Smooth muscle cell of the pulmonary artery (primary cell): Measurements from ENCODE around the gene ASIC4. TPM values are rescaled to one million over a fixed set of nuclear protein-coding genes. Genes with fewer than 3 reads are reported as not detected.

Source experiments
- total RNA-seq: library from RNA; depleted of rRNA; stranded (reverse); fragments of >200 nt; gene quantifications from 2 replicates; pipeline ENCODE4 v1.2.3, GENCODE V29; 2014

The ASIC4 gene
- total RNA-seq: 0.39 and 0.46 TPM in 2 replicates

GRCh38 chr2:219514196-219514761 lies at the start of gene ASIC4:
ASIC4 (plus strand) TSS chr2:219514482; CDS start chr2:219514725, 243 bp downstream.

DNA sequence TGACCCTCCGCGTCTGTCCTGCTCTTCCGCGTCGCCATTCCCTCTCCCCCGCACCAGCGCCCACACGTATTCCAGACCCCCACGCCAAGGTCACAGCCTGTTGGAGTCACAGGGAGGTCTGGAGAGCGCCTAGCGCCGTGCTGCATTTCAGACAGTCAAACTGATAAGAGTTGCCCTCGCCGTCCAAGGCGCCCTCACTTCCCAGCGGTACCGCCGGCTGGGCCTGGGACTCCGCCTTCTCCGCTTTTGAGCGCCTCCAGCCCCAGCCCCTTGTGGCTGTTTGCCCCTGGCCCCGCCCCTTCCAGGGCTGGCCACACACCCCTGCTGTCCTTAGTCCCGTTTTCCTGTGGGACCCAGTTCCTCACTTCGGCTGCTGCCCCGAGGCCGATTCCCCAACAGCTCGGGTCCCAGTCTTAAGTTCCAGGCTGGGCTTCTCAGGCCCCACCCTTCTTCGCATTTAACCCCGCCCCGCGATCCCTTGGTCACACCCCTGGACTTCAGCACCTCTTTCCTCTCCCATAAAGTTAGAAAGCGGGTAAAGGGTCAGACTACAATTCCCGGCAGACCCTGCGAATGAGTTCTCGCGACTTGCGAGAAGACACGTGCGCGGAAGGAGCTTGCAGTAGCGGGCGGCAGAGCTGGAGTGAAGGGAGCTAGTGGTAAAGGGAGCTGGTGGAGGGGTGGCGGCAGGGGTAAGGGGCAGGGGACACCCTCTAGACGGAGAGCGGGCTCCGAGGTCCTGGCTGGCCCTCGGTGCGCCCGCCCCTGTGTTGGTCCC lies 15.8 kb upstream of the ASIC4 start, which contains the start of gene GMPPA:
TSS of gene GMPPA (plus strand) at position 612 of the 778 bp plus-strand sequence. CDS start 1,085 bp downstream, outside the sequence.

DNA sequence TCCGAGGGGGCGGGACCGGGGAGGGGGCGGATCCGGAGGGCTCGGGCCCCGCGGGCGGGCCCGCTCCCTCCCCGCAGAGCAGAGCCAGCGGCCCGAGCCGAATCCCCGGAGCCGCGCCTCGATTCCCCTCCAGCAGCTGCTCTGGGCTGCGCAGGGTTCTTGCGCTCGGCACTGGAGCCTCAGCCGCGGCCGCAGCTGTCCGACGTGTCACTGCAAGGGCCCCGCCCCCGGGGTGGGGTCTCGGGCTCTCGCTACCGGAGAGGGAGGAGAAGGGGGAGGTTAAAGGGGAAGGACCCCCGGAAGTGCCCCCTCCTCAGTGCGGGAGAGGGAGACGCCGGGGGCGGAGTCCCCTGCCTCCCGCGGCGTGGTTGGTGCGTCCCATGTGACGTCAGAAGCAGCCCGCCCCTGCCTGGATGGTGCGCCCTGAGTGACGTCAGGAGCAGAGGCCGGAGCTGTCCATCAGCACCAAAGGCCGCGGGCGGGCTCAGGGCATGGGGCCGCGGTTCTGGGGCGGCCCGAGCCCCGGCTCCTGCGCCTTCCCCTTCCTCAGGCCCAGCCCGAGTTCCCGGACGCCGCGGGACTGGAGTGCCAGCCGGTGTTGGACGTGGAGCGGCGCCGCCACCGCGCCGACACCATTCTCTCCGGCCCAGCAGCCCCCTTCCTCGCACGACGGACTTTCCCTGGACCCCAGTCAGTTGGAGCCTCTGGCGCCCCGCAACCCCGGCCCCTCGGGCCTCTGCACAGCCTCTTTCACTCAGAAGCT lies 29.5 kb downstream of the ASIC4 start, which contains the start of the genes CHPF and TMEM198:
TSS of gene CHPF (minus strand) at position 214 of the 763 bp plus-strand sequence. CDS start 271 bp downstream, outside the sequence.
TSS of gene TMEM198 (plus strand) at position 433 of the 763 bp plus-strand sequence. CDS start 700 bp downstream, outside the sequence.

GRCh38 chr2:219571311-219572236 lies 57.3 kb downstream of the ASIC4 start, which contains the start of gene OBSL1:
OBSL1 (minus strand) TSS chr2:219571539; CDS start chr2:219571232, 307 bp downstream.

DNA sequence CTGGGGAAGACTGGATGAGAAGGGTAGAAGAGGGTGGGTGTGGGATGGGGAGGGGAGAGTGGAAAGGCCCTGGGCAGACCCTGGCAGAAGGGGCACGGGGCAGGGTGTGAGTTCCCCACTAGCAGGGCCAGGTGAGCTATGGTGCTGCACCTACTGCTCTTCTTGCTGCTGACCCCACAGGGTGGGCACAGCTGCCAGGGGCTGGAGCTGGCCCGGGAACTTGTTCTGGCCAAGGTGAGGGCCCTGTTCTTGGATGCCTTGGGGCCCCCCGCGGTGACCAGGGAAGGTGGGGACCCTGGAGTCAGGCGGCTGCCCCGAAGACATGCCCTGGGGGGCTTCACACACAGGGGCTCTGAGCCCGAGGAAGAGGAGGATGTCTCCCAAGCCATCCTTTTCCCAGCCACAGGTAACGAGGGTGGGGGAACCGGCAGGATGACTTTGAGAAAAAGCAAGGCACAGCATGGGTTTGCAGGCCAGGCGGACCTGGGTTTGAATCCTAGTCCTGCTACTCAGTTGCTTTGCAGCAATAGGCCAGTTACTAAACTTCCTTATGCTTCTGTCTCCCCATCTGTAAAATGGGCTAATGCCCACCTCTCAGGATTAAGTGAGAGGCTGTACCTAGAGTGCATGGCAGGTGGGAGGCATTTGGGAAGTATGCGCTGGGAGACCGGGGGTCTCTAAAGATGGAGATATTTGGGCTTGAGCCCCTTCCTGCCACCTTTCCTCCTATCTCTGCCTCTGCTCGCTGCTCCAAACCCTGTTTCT lies 58.1 kb downstream of the ASIC4 start, which contains the start of gene INHA:
TSS of gene INHA (plus strand) at position 74 of the 765 bp plus-strand sequence. CDS start at position 139, 65 bp downstream.

Other genes with a start within 250 kb of the ASIC4 start
- 74.7 and 78.8 TPM in 2 replicates for gene DNAJB2, start 235.1 kb upstream of the ASIC4 start, total RNA-seq
- gene PTPRN, start 205.1 kb upstream of the ASIC4 start, total RNA-seq: 23.5 and 45.4 TPM in 2 replicates
- gene RESP18, start 181.7 kb upstream of the ASIC4 start, total RNA-seq: not detected in 2 replicates
- 68.5 and 91.9 TPM in 2 replicates for gene DNPEP, start 126.6 kb upstream of the ASIC4 start, total RNA-seq
- 1.1 and 3.0 TPM in 2 replicates for gene DES, start 96.1 kb upstream of the ASIC4 start, total RNA-seq
- gene SPEG, start 79.6 kb upstream of the ASIC4 start, total RNA-seq: 45.7 and 87.2 TPM in 2 replicates
- gene GMPPA, start 15.6 kb upstream of the ASIC4 start, total RNA-seq: 60.6 and 64.6 TPM in 2 replicates
- 341 and 462 TPM in 2 replicates for gene CHPF, start 29.3 kb downstream of the ASIC4 start, total RNA-seq
- gene TMEM198, start 29.5 kb downstream of the ASIC4 start, total RNA-seq: 1.3 and 1.4 TPM in 2 replicates
- 57.9 and 64.4 TPM in 2 replicates for gene OBSL1, start 57.1 kb downstream of the ASIC4 start, total RNA-seq
- gene INHA, start 57.8 kb downstream of the ASIC4 start, total RNA-seq: 0.26 and 0.43 TPM in 2 replicates
- 13.2 and 18.0 TPM in 2 replicates for gene STK11IP, start 83.4 kb downstream of the ASIC4 start, total RNA-seq
- 4.0 and 7.0 TPM in 2 replicates for gene SLC4A3, start 113.1 kb downstream of the ASIC4 start, total RNA-seq